Fibroblast of lung (primary cell): ENCODE data around the gene KLK3. TPM values are rescaled to one million over a fixed set of nuclear protein-coding genes. Genes with fewer than 3 reads are reported as not detected.

Experiments
- DNase-seq, 2 donors: peaks; one replicate each; pipeline versions ENCODE4 v3.0.0 to v3.0.0-alpha.2; 2010; ENCODE audit warnings: low read depth in 2 of 2
- H2AFZ ChIP-seq: 2 replicates; pipeline ENCODE4 v1.5.1; 2012; ENCODE audit warnings: low read length, control low read depth, inconsistent platforms
- H3K27ac ChIP-seq: 2 replicates; pipeline ENCODE4 v1.5.1; 2011; ENCODE audit warnings: low read length, control low read depth; ENCODE audit not compliant: insufficient read depth
- H3K27me3 ChIP-seq: 2 replicates; pipeline ENCODE4 v1.5.1; 2011; ENCODE audit warnings: mild to moderate bottlenecking, low read length; ENCODE audit not compliant: control insufficient read depth, insufficient read depth
- H3K36me3 ChIP-seq: 2 replicates; pipeline ENCODE4 v1.5.1; 2011; ENCODE audit warnings: low read length; ENCODE audit not compliant: control insufficient read depth, insufficient read depth
- H3K4me1 ChIP-seq: 2 replicates; pipeline ENCODE4 v1.5.1; 2011; ENCODE audit warnings: low read length; ENCODE audit not compliant: control insufficient read depth, insufficient read depth; ENCODE audit errors: extremely low read depth
- H3K4me2 ChIP-seq: 2 replicates; pipeline ENCODE4 v1.5.1; 2011; ENCODE audit warnings: low read length, control low read depth; ENCODE audit not compliant: insufficient read depth; ENCODE audit errors: extremely low read depth
- H3K4me3 ChIP-seq, 4 experiments: fragments of 200-600 bp in 1 of 4; sonication (generic) in 1 of 4; replicated peaks in 1 of 4; 2 replicates each; pipeline ENCODE4 v1.5.1; 2011 to 2016; ENCODE audit warnings: low read length in 4 of 4, low read depth in 3 of 4, mild to moderate bottlenecking in 3 of 4, control low read depth in 2 of 4, inconsistent platforms in 1 of 4, mixed read lengths in 1 of 4; ENCODE audit not compliant: insufficient read depth in 1 of 4; ENCODE audit errors: control extremely low read depth in 1 of 4
- H3K79me2 ChIP-seq: 2 replicates; pipeline ENCODE4 v1.5.1; 2012; ENCODE audit warnings: mild to moderate bottlenecking, low read length, inconsistent platforms; ENCODE audit not compliant: control insufficient read depth, insufficient read depth
- H3K9ac ChIP-seq: 2 replicates; pipeline ENCODE4 v1.5.1; 2011; ENCODE audit warnings: mild to moderate bottlenecking, low read length, control low read depth; ENCODE audit not compliant: insufficient read depth
- H3K9me3 ChIP-seq: 2 replicates; pipeline ENCODE4 v1.5.1; 2012; ENCODE audit warnings: low read depth, low read length; ENCODE audit not compliant: control insufficient read depth, insufficient read depth
- H4K20me1 ChIP-seq: 2 replicates; pipeline ENCODE4 v1.5.1; 2011; ENCODE audit warnings: low read length; ENCODE audit not compliant: control insufficient read depth, insufficient read depth; ENCODE audit errors: extremely low read depth
- CTCF ChIP-seq, 2 donors: IDR thresholded peaks in 1 of 2; conservative IDR thresholded peaks in 1 of 2; 1 replicate in 1 of 2; 2 replicates in 1 of 2; pipeline ENCODE4 v1.5.1; 2011 to 2012; ENCODE audit warnings: low read length in 2 of 2, control low read depth in 1 of 2, inconsistent platforms in 1 of 2, low read depth in 1 of 2, mild to moderate bottlenecking in 1 of 2
- EZH2 ChIP-seq: IDR thresholded peaks from 2 replicates; pipeline ENCODE4 v1.5.1; 2012; ENCODE audit warnings: low read length, control low read depth, mild to moderate bottlenecking; ENCODE audit errors: missing control alignments
- polyA plus RNA-seq, 2 donors: library from polyadenylated mRNA; depleted of rRNA in 1 of 2; stranded (reverse) in 1 of 2; unstranded in 1 of 2; fragments of >200 nt; gene quantifications; 2 replicates each; pipeline ENCODE4 v1.2.1, GENCODE V29; 2011 to 2012; ENCODE audit warnings: missing spikeins in 1 of 2
- total RNA-seq: library from RNA; depleted of rRNA; stranded (reverse); fragments of >200 nt; gene quantifications from 2 replicates; pipeline ENCODE4 v1.2.1, GENCODE V29; 2014

KLK3 gene
- total and polyA plus RNA-seq, 2 donors (not counting 1 experiment from before 2014, with no cell fraction given) = not detected

- Histone ChIP-seq H3K27ac (no peak overlapping the region), H3K4me2 (peak overlapping the region; percentile 32), H3K4me1 (no peaks in the 10 kb centered on the region), H4K20me1 (no peaks in the 10 kb centered on the region), H3K9me3 (no peaks in the 10 kb centered on the region), H3K79me2 (no peaks in the 10 kb centered on the region), H3K27me3 (peaks cover 16% of the 10 kb centered on the region), H3K4me3 (peak overlapping the region; percentile 22 to 49 (median 34)), H2AFZ (peak overlapping the region; percentile 52), H3K9ac (peak overlapping the region; percentile 4), H3K36me3 (no peaks in the 10 kb centered on the region)
- TF ChIP-seq CTCF (conservative IDR thresholded peaks at IDR 0.05 in 1 of 2, IDR thresholded peaks at IDR 0.05 in 1 of 2; ENCODE audit: low read depth in 1 of 2, low read length in 2 of 2) (no peak), EZH2 (no peak)
- DNase-seq = no peak
These were observed 36.5 kb upstream of the KLK3 start for GRCh38 chr19:50817941-50818858.

- Histone ChIP-seq H3K79me2 (no peaks in the 10 kb centered on the region), H3K9me3 (no peaks in the 10 kb centered on the region), H3K27ac (no peak overlapping the region), H3K4me3 (no peak overlapping the region), H2AFZ (no peak overlapping the region), H3K27me3 (peaks cover 16% of the 10 kb centered on the region), H3K36me3 (no peaks in the 10 kb centered on the region), H3K9ac (no peak overlapping the region), H4K20me1 (no peaks in the 10 kb centered on the region), H3K4me1 (no peaks in the 10 kb centered on the region), H3K4me2 (no peak overlapping the region)
- no peak for DNase-seq
- no peak for TF ChIP-seq EZH2
- TF ChIP-seq CTCF (conservative IDR thresholded peaks at IDR 0.05 in 1 of 2, IDR thresholded peaks at IDR 0.05 in 1 of 2; ENCODE audit: low read depth in 1 of 2, low read length in 2 of 2) = no peak
These were observed 35.7 kb upstream of the KLK3 start for GRCh38 chr19:50818859-50819472.

- no peak overlapping the region for H3K9ac ChIP-seq
- H3K27me3 ChIP-seq = peaks cover 16% of the 10 kb centered on the region
- no peaks in the 10 kb centered on the region for H3K9me3 ChIP-seq
- no peak for DNase-seq
- no peaks in the 10 kb centered on the region for H3K79me2 ChIP-seq
- no peak for TF ChIP-seq CTCF (conservative IDR thresholded peaks at IDR 0.05 in 1 of 2, IDR thresholded peaks at IDR 0.05 in 1 of 2; ENCODE audit: low read depth in 1 of 2, low read length in 2 of 2)
- TF ChIP-seq EZH2 = no peak
- H3K36me3 ChIP-seq = no peaks in the 10 kb centered on the region
- no peak overlapping the region for H3K27ac ChIP-seq
- no peak overlapping the region for H3K4me3 ChIP-seq
- no peaks in the 10 kb centered on the region for H4K20me1 ChIP-seq
- H3K4me2 ChIP-seq = no peak overlapping the region
- H2AFZ ChIP-seq = no peak overlapping the region
- H3K4me1 ChIP-seq = no peaks in the 10 kb centered on the region
These were observed 35.1 kb upstream of the KLK3 start for GRCh38 chr19:50819636-50820035.
